ENCODE measurements around the gene PRKCB.

The PRKCB gene

DNA sequence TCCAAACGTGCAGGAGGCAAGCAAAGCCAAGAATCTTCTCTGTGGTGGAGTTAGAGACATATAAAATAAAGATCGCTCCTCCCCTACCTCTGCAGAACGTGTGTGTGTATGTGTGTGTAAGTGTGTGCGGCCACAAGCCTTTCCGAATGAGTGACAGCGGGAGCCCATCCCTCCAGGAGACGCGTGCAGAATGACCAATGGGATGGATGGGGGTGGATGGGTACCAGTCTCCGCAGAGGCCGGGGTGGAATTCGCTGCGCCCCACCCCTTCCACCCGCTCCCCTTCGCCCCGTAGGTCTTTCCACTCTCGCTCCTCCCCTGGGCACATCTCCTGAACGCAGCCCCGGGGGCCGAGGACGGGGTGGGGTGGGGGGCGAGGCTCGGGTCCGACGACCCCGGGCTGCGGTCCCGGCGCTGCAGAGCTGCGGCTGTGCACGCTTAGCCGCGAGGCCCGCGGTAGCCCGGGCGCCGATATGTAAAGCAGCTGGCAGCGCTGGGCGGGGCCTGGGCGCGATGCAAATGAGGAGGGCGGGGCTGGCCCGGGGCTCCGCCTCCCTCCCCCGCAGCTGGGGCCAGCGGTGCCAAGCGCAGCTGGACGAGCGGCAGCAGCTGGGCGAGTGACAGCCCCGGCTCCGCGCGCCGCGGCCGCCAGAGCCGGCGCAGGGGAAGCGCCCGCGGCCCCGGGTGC lies at the start of gene PRKCB:
Gene PRKCB (plus strand): TSS at position 594 of the 688 bp plus-strand sequence.
- DNase-seq (ENCODE audit: low spot score) = peak; percentile 84
- H3K27ac ChIP-seq = no peak within 1 kb of the TSS
- ChIA-PET CTCF (no interaction called here), POLR2A (ENCODE audit: low non-redundant PET) (no interaction called here)
- TF ChIP-seq, protein P1, sequence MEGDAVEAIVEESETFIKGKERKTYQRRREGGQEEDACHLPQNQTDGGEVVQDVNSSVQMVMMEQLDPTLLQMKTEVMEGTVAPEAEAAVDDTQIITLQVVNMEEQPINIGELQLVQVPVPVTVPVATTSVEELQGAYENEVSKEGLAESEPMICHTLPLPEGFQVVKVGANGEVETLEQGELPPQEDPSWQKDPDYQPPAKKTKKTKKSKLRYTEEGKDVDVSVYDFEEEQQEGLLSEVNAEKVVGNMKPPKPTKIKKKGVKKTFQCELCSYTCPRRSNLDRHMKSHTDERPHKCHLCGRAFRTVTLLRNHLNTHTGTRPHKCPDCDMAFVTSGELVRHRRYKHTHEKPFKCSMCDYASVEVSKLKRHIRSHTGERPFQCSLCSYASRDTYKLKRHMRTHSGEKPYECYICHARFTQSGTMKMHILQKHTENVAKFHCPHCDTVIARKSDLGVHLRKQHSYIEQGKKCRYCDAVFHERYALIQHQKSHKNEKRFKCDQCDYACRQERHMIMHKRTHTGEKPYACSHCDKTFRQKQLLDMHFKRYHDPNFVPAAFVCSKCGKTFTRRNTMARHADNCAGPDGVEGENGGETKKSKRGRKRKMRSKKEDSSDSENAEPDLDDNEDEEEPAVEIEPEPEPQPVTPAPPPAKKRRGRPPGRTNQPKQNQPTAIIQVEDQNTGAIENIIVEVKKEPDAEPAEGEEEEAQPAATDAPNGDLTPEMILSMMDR (conservative IDR thresholded peaks at IDR 0.05; ENCODE audit: low read depth) = no peak

DNA sequence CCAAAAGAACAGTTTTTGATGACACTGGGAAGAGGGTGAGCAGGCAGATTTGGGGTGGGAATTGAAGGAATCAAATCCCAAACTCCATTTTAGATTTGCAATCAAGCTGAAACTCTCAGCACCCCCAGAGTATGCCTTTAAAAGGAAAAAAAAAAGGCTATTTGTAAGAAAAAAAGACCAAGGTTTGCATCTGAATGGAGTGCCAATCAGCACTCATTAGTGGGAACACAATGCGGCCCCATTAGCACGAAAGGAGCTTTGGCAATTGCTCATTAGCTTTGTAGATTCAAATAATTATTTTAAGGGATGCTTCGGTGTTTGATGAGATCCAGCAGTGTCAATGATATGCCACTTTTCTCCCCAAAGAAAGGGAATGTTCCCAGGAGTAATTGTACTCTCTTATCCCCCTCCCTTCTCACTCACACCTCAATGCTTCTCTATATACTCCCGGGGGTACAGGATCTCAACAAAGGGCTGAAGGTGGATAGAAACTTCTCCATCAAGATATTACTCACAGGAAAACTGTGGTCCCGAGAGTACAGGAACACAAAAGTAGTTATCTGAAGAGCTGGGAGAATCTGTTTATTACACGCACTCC lies 48.7 kb upstream of the PRKCB start:
- CTCF ChIA-PET = interaction anchor here (0.6 to 1.2 kb wide), 2 partner anchors 14 to 118 kb away, joined by 3 to 6 read pairs; no protein-coding TSS in a partner anchor
- no peak overlapping the region for H3K27ac ChIP-seq
- TF ChIP-seq, protein P1 (conservative IDR thresholded peaks at IDR 0.05; ENCODE audit: low read depth) = no peak
- POLR2A ChIA-PET (ENCODE audit: low non-redundant PET) = no interaction called here
- no peak for DNase-seq (ENCODE audit: low spot score)

DNA sequence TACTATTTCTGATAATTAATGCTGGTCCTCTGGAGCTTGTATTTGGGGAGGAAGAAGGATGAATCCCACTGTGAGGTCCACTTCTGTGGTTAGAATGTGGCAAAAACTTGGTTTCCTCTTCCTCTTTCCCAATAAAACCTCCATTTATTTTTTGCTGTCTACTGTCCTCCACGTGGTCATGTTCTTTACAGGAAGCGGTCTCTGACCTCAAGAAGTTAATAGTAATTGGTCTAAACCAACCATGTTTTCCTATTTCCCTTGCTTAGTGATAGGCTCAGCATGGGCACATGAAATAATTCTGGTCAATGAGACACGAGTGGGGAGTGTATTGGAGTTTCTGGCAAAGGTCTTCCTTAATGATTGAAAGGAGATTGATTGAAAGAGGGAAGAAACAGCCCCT lies 47.1 kb upstream of the PRKCB start:
- POLR2A ChIA-PET (ENCODE audit: low non-redundant PET) = no interaction called here
- no peak overlapping the region for H3K27ac ChIP-seq
- TF ChIP-seq, protein P1 (conservative IDR thresholded peaks at IDR 0.05; ENCODE audit: low read depth) = no peak
- DNase-seq (ENCODE audit: low spot score) = no peak
- CTCF ChIA-PET = interaction anchor here (0.6 kb wide), 1 partner anchor 16 kb away, joined by 3 read pairs; no protein-coding TSS in a partner anchor

DNA sequence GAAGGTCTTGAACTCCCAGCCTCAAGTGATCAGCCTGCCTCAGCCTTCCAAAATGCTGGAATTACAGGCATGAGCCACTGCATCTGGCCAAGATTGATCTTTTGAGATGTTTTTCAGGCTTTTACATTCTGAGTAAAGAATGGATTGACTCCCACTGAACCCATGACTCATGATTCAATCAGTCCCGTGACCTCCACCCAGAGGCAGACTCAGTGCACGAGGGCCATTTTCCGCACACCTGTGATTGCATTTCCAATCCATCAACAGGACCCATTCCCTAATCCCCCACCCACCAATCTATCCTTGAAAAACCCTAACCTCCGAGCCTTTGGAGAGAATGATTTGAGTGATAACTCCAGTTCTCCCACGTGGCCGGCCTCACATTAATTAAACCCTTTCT lies 40.4 kb upstream of the PRKCB start:
- DNase-seq (ENCODE audit: low spot score) = no peak
- POLR2A ChIA-PET (ENCODE audit: low non-redundant PET) = no interaction called here
- TF ChIP-seq, protein P1 (conservative IDR thresholded peaks at IDR 0.05; ENCODE audit: low read depth) = no peak
- CTCF ChIA-PET = no interaction called here
- H3K27ac ChIP-seq = no peak overlapping the region

DNA sequence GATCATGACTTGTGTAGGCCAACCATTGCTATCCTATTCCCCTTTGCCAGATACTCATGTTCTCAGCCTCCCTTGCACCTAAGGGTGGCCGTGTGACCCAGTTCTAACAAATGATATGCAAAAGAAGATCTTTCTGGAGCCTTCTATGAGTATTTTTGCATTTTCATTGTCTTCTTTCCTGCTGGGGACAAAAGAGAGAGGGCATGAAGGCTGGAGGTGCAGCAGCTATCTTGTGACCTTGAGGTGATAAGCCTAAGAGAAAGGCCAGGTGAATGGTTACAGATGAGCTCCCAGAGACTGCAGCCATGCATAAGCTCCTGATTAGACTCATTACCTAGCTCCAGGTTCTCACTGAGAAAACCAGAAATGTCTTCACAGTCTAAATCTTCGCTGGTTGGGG lies 38.8 kb upstream of the PRKCB start:
- TF ChIP-seq, protein P1 (conservative IDR thresholded peaks at IDR 0.05; ENCODE audit: low read depth) = no peak
- no peak overlapping the region for H3K27ac ChIP-seq
- POLR2A ChIA-PET (ENCODE audit: low non-redundant PET) = no interaction called here
- CTCF ChIA-PET = interaction anchor here (0.7 kb wide), 1 partner anchor 1127 kb away, joined by 3 read pairs; no protein-coding TSS in a partner anchor
- no peak for DNase-seq (ENCODE audit: low spot score)

DNA sequence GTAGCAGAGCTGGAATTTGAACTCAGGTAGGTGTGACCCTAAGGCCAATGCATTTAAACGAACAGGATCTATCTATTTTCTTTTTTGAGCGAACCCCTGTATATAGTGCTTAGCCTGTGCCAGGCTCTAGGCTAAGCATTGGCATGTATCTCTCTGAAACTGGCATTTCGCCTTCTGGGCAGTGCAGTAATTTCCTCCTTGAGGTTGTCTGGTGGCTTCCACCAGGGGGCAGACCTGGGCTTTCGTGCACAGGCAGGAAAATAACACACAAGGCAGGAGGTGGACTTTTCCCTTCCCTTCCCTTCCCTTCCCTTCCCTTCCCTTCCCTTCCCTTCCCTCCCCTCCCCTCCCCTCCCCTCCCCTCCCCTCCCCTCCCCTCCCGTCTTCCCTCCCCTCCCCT lies 34.4 kb upstream of the PRKCB start:
- H3K27ac ChIP-seq = no peak overlapping the region
- peak; percentile 63 for DNase-seq (ENCODE audit: low spot score)
- POLR2A ChIA-PET (ENCODE audit: low non-redundant PET) = no interaction called here
- TF ChIP-seq, protein P1 (conservative IDR thresholded peaks at IDR 0.05; ENCODE audit: low read depth) = peak; percentile 45
- CTCF ChIA-PET = interaction anchor here (0.6 to 1.2 kb wide), 9 partner anchors 10 to 484 kb away, joined by 3 to 4 read pairs (median 3); no protein-coding TSS in a partner anchor

Measured in RWPE1 (cell line).